ENCODE measurements around the gene PAQR5.

Gene PAQR5

GRCh38 chr15:69398491-69398891 is 99.8 kb downstream of the PAQR5 start:
- Histone ChIP-seq H3K4me1 (ENCODE audit: control insufficient read depth, insufficient read depth, low read length) (peaks cover 11% of the 10 kb centered on the region), H3K9me3 (ENCODE audit: control insufficient read depth, low read length) (no peaks in the 10 kb centered on the region), H3K4me3 (ENCODE audit: insufficient read depth, low read depth, low read length) (no peak overlapping the region), H3K36me3 (ENCODE audit: control insufficient read depth, insufficient read depth, low read length) (no peaks in the 10 kb centered on the region), H3K27me3 (ENCODE audit: control insufficient read depth, insufficient read depth, low read length, poor library complexity, severe bottlenecking) (peaks cover 6% of the 10 kb centered on the region), H3K27ac (ENCODE audit: insufficient read depth, low read depth, low read length, poor library complexity, severe bottlenecking) (no peak overlapping the region)
- WGBS, 2 experiments: 56 to 63% methylated on average over 7 of the region's 7 CpGs

GRCh38 chr15:69400850-69401249 is 102.1 kb downstream of the PAQR5 start:
- no peaks in the 10 kb centered on the region for H3K4me1 ChIP-seq (ENCODE audit: control insufficient read depth, insufficient read depth, low read length)
- H3K36me3 ChIP-seq (ENCODE audit: control insufficient read depth, insufficient read depth, low read length): no peaks in the 10 kb centered on the region
- H3K27me3 ChIP-seq (ENCODE audit: control insufficient read depth, insufficient read depth, low read length, poor library complexity, severe bottlenecking): no peaks in the 10 kb centered on the region
- H3K4me3 ChIP-seq (ENCODE audit: insufficient read depth, low read depth, low read length): no peak overlapping the region
- no peaks in the 10 kb centered on the region for H3K9me3 ChIP-seq (ENCODE audit: control insufficient read depth, low read length)
- H3K27ac ChIP-seq (ENCODE audit: insufficient read depth, low read depth, low read length, poor library complexity, severe bottlenecking): no peak overlapping the region
- WGBS, 2 experiments: 76 to 83% methylated on average over 6 of the region's 6 CpGs

- Histone ChIP-seq H3K27me3 (ENCODE audit: control insufficient read depth, insufficient read depth, low read length, poor library complexity, severe bottlenecking) (no peaks in the 10 kb centered on the region), H3K36me3 (ENCODE audit: control insufficient read depth, insufficient read depth, low read length) (no peaks in the 10 kb centered on the region), H3K9me3 (ENCODE audit: control insufficient read depth, low read length) (no peaks in the 10 kb centered on the region), H3K4me3 (ENCODE audit: insufficient read depth, low read depth, low read length) (no peak overlapping the region), H3K27ac (ENCODE audit: insufficient read depth, low read depth, low read length, poor library complexity, severe bottlenecking) (no peak overlapping the region), H3K4me1 (ENCODE audit: control insufficient read depth, insufficient read depth, low read length) (no peaks in the 10 kb centered on the region)
- 84 to 88% methylated on average over 2 of the region's 2 CpGs for whole genome bisulfite sequencing, 2 experiments
Observed at GRCh38 chr15:69402816-69403215, 104.1 kb downstream of the PAQR5 start.

- 92 to 97% methylated on average over 4 of the region's 4 CpGs for WGBS, 2 experiments
- H3K9me3 ChIP-seq (ENCODE audit: control insufficient read depth, low read length): no peaks in the 10 kb centered on the region
- H3K27me3 ChIP-seq (ENCODE audit: control insufficient read depth, insufficient read depth, low read length, poor library complexity, severe bottlenecking): no peaks in the 10 kb centered on the region
- H3K4me3 ChIP-seq (ENCODE audit: insufficient read depth, low read depth, low read length): no peak overlapping the region
- H3K4me1 ChIP-seq (ENCODE audit: control insufficient read depth, insufficient read depth, low read length): no peaks in the 10 kb centered on the region
- no peak overlapping the region for H3K27ac ChIP-seq (ENCODE audit: insufficient read depth, low read depth, low read length, poor library complexity, severe bottlenecking)
- no peaks in the 10 kb centered on the region for H3K36me3 ChIP-seq (ENCODE audit: control insufficient read depth, insufficient read depth, low read length)
Observed at GRCh38 chr15:69403594-69403993, 104.9 kb downstream of the PAQR5 start.

- no peaks in the 10 kb centered on the region for H3K36me3 ChIP-seq (ENCODE audit: control insufficient read depth, insufficient read depth, low read length)
- H3K27me3 ChIP-seq (ENCODE audit: control insufficient read depth, insufficient read depth, low read length, poor library complexity, severe bottlenecking): no peaks in the 10 kb centered on the region
- 58 to 64% methylated on average over 3 of the region's 3 CpGs for WGBS, 2 experiments
Observed at GRCh38 chr15:69405110-69405509, 106.4 kb downstream of the PAQR5 start.

GRCh38 chr15:69407719-69408400 is 109.1 kb downstream of the PAQR5 start:
- Histone ChIP-seq H3K36me3 (ENCODE audit: control insufficient read depth, insufficient read depth, low read length) (no peaks in the 10 kb centered on the region), H3K4me1 (ENCODE audit: control insufficient read depth, insufficient read depth, low read length) (no peaks in the 10 kb centered on the region), H3K27ac (ENCODE audit: insufficient read depth, low read depth, low read length, poor library complexity, severe bottlenecking) (no peak overlapping the region), H3K9me3 (ENCODE audit: control insufficient read depth, low read length) (no peaks in the 10 kb centered on the region), H3K27me3 (ENCODE audit: control insufficient read depth, insufficient read depth, low read length, poor library complexity, severe bottlenecking) (no peaks in the 10 kb centered on the region), H3K4me3 (ENCODE audit: insufficient read depth, low read depth, low read length) (no peak overlapping the region)
- 97 to 99% methylated on average over 3 of the region's 3 CpGs for WGBS, 2 experiments

More at GRCh38 chr15:69405110-69405509, 106.4 kb downstream of the PAQR5 start:
- H3K27ac ChIP-seq (ENCODE audit: insufficient read depth, low read depth, low read length, poor library complexity, severe bottlenecking): no peak overlapping the region
- H3K9me3 ChIP-seq (ENCODE audit: control insufficient read depth, low read length): no peaks in the 10 kb centered on the region
- no peaks in the 10 kb centered on the region for H3K4me1 ChIP-seq (ENCODE audit: control insufficient read depth, insufficient read depth, low read length)
- H3K4me3 ChIP-seq (ENCODE audit: insufficient read depth, low read depth, low read length): no peak overlapping the region

GRCh38 chr15:69408841-69409240 is 110.1 kb downstream of the PAQR5 start:
- Histone ChIP-seq H3K27ac (ENCODE audit: insufficient read depth, low read depth, low read length, poor library complexity, severe bottlenecking) (no peak overlapping the region), H3K27me3 (ENCODE audit: control insufficient read depth, insufficient read depth, low read length, poor library complexity, severe bottlenecking) (no peaks in the 10 kb centered on the region), H3K4me1 (ENCODE audit: control insufficient read depth, insufficient read depth, low read length) (no peaks in the 10 kb centered on the region), H3K9me3 (ENCODE audit: control insufficient read depth, low read length) (no peaks in the 10 kb centered on the region), H3K4me3 (ENCODE audit: insufficient read depth, low read depth, low read length) (no peak overlapping the region), H3K36me3 (ENCODE audit: control insufficient read depth, insufficient read depth, low read length) (no peaks in the 10 kb centered on the region)
- 81 to 85% methylated on average over 3 of the region's 3 CpGs for WGBS, 2 experiments

GRCh38 chr15:69410248-69410874 is 111.6 kb downstream of the PAQR5 start:
- H3K4me1 ChIP-seq (ENCODE audit: control insufficient read depth, insufficient read depth, low read length): no peaks in the 10 kb centered on the region
- no peaks in the 10 kb centered on the region for H3K9me3 ChIP-seq (ENCODE audit: control insufficient read depth, low read length)
- no peaks in the 10 kb centered on the region for H3K27me3 ChIP-seq (ENCODE audit: control insufficient read depth, insufficient read depth, low read length, poor library complexity, severe bottlenecking)
- no peak overlapping the region for H3K4me3 ChIP-seq (ENCODE audit: insufficient read depth, low read depth, low read length)
- H3K36me3 ChIP-seq (ENCODE audit: control insufficient read depth, insufficient read depth, low read length): no peaks in the 10 kb centered on the region
- H3K27ac ChIP-seq (ENCODE audit: insufficient read depth, low read depth, low read length, poor library complexity, severe bottlenecking): no peak overlapping the region
- WGBS, 2 experiments: 62 to 66% methylated on average over 9 of the region's 9 CpGs

- Histone ChIP-seq H3K27me3 (ENCODE audit: control insufficient read depth, insufficient read depth, low read length, poor library complexity, severe bottlenecking) (no peaks in the 10 kb centered on the region), H3K36me3 (ENCODE audit: control insufficient read depth, insufficient read depth, low read length) (no peaks in the 10 kb centered on the region), H3K4me1 (ENCODE audit: control insufficient read depth, insufficient read depth, low read length) (peaks cover 7% of the 10 kb centered on the region), H3K9me3 (ENCODE audit: control insufficient read depth, low read length) (no peaks in the 10 kb centered on the region), H3K4me3 (ENCODE audit: insufficient read depth, low read depth, low read length) (no peak overlapping the region), H3K27ac (ENCODE audit: insufficient read depth, low read depth, low read length, poor library complexity, severe bottlenecking) (no peak overlapping the region)
Observed at GRCh38 chr15:69412274-69412673, 113.6 kb downstream of the PAQR5 start.

- H3K4me1 ChIP-seq (ENCODE audit: control insufficient read depth, insufficient read depth, low read length): peaks cover 7% of the 10 kb centered on the region
- 82% methylated on average over 1 of the region's 1 CpG for WGBS, 2 experiments
- H3K27ac ChIP-seq (ENCODE audit: insufficient read depth, low read depth, low read length, poor library complexity, severe bottlenecking): no peak overlapping the region
- no peaks in the 10 kb centered on the region for H3K9me3 ChIP-seq (ENCODE audit: control insufficient read depth, low read length)
- peaks cover under 1% of the 10 kb centered on the region for H3K36me3 ChIP-seq (ENCODE audit: control insufficient read depth, insufficient read depth, low read length)
- no peaks in the 10 kb centered on the region for H3K27me3 ChIP-seq (ENCODE audit: control insufficient read depth, insufficient read depth, low read length, poor library complexity, severe bottlenecking)
- H3K4me3 ChIP-seq (ENCODE audit: insufficient read depth, low read depth, low read length): no peak overlapping the region
Observed at GRCh38 chr15:69412701-69413100, 114.0 kb downstream of the PAQR5 start.
